HepG2 (cell line): ENCODE measurements around the gene ANKMY2. TPM values are rescaled to one million over a fixed set of nuclear protein-coding genes. Genes with fewer than 3 reads are reported as not detected.
A peak's percentile ranks its signal among the peaks of the same experiment; 100 is the strongest.

Source experiments
- ATAC-seq: fragments of 200-7000 bp; cut with Tn5 transposase; 3 replicates; pipeline ENCODE4 v1.9.1; 2020; ENCODE audit warnings: mild to moderate bottlenecking, moderate library complexity
- BruUV-seq: library from RNA; stranded (reverse); fragments of 400-500 nt; replicated peaks from 2 replicates; lab custom pipeline; 2021; lab: Mats Ljungman, UMichigan
- CTCF ChIA-PET: fragments of 300-600 bp; formaldehyde crosslinking; extraction: SDS; loops from one replicate; lab custom pipeline; 2021; ENCODE audit warnings: low total read pairs, inconsistent platforms, low intra/inter-chr PET ratio; lab: Yijun Ruan, JAX
- POLR2A ChIA-PET: fragments of 350-600 bp; sonication (Branson Sonifier 250); formaldehyde crosslinking; loops from one replicate; lab custom pipeline; 2020; ENCODE audit warnings: antibody characterized with exemption, inconsistent platforms; lab: Yijun Ruan, JAX
- DNase-seq: peaks from one replicate; pipeline ENCODE4 v3.0.0-alpha.2; 2015; ENCODE audit warnings: low spot score
- FAIRE-seq: peaks from 3 replicates; lab custom pipeline; 2011; peaks lifted over from hg19 to GRCh38; lab: Jason Lieb, UNC
- H2AFZ ChIP-seq: one replicate; pipeline ENCODE4 v1.6.1; 2011; ENCODE audit warnings: low read length, inconsistent platforms
- H3K27ac ChIP-seq: fragments of 300-600 bp; 3 replicates; pipeline ENCODE4 v1.8.0; 2011; ENCODE audit warnings: mixed run types, mild to moderate bottlenecking, mixed read lengths, low read length, inconsistent platforms; ENCODE audit not compliant: insufficient read depth; ENCODE audit errors: extremely low read length
- H3K27me3 ChIP-seq, 2 experiments: fragments of 200-600 bp in 1 of 2; 2 replicates in 1 of 2; 3 replicates in 1 of 2; pipeline versions ENCODE4 v1.6.0 to v1.8.0; 2011; ENCODE audit warnings: low read length in 2 of 2, mild to moderate bottlenecking in 2 of 2, moderate library complexity in 2 of 2, inconsistent platforms in 1 of 2; ENCODE audit not compliant: insufficient read depth in 2 of 2, control insufficient read depth in 1 of 2
- H3K36me3 ChIP-seq, 2 experiments: fragments of 200-600 bp in 1 of 2; replicated peaks in 1 of 2; 2 replicates in 1 of 2; 3 replicates in 1 of 2; pipeline versions ENCODE4 v1.5.1 to v1.8.0; 2011; ENCODE audit warnings: low read length in 2 of 2, inconsistent platforms in 1 of 2; ENCODE audit not compliant: insufficient read depth in 2 of 2, control insufficient read depth in 1 of 2
- H3K4me1 ChIP-seq: 2 replicates; pipeline ENCODE4 v1.5.1; 2012; ENCODE audit warnings: low read length, inconsistent platforms; ENCODE audit not compliant: insufficient read depth
- H3K4me2 ChIP-seq: 2 replicates; pipeline ENCODE4 v1.6.0; 2011; ENCODE audit warnings: low read depth, low read length, inconsistent platforms
- H3K4me3 ChIP-seq, 3 experiments: fragments of 200-600 bp in 1 of 3; sonication (generic), shearing (Covaris generic) in 1 of 3; replicated peaks in 1 of 3; 2 replicates each; pipeline ENCODE4 v1.5.1; 2011 to 2016; ENCODE audit warnings: low read length in 3 of 3, inconsistent platforms in 2 of 3, low read depth in 2 of 3, mild to moderate bottlenecking in 2 of 3, control low read depth in 1 of 3, mixed read lengths in 1 of 3; ENCODE audit not compliant: insufficient read depth in 1 of 3
- H3K79me2 ChIP-seq: one replicate; pipeline ENCODE4 v1.6.1; 2011; ENCODE audit warnings: low read length, inconsistent platforms; ENCODE audit not compliant: insufficient read depth
- H3K9ac ChIP-seq: 2 replicates; pipeline ENCODE4 v1.6.0; 2011; ENCODE audit warnings: mild to moderate bottlenecking, low read depth, low read length, inconsistent platforms; ENCODE audit not compliant: insufficient read depth
- H3K9me3 ChIP-seq: 2 replicates; pipeline ENCODE4 v1.5.1; 2012; ENCODE audit warnings: mild to moderate bottlenecking, low read length
- H4K20me1 ChIP-seq: 2 replicates; pipeline ENCODE4 v1.6.0; 2011; ENCODE audit warnings: inconsistent platforms, mild to moderate bottlenecking, low read length, moderate library complexity; ENCODE audit not compliant: insufficient read depth
- CEBPB ChIP-seq: IDR thresholded peaks from 2 replicates; pipeline ENCODE4 v1.6.1; 2011; ENCODE audit warnings: low read depth, low read length, improper control_type of control experiment, borderline replicate concordance
- CEBPG ChIP-seq: IDR thresholded peaks from 2 replicates; pipeline ENCODE4 v1.6.1; 2016
- CERS6 ChIP-seq: sonication (generic); formaldehyde crosslinking; IDR thresholded peaks from 2 replicates; pipeline ENCODE4 v1.5.0; 2020; ENCODE audit warnings: missing genetic modification reagents
- ETV5 ChIP-seq: IDR thresholded peaks from 2 replicates; pipeline ENCODE4 v1.6.1; 2018; ENCODE audit warnings: missing biosample characterization, missing genetic modification reagents, inconsistent platforms, borderline replicate concordance
- HOMEZ ChIP-seq: IDR thresholded peaks from 2 replicates; pipeline ENCODE4 v1.6.1; 2016; ENCODE audit warnings: low read depth
- MAX ChIP-seq: IDR thresholded peaks from 2 replicates; pipeline ENCODE4 v1.6.1; 2012; ENCODE audit warnings: inconsistent platforms
- NFRKB ChIP-seq: fragments of 450-650 bp; IDR thresholded peaks from 2 replicates; pipeline ENCODE4 v1.6.1; 2017
- RORA ChIP-seq: sonication (generic); formaldehyde crosslinking; IDR thresholded peaks from 2 replicates; pipeline ENCODE4 v1.5.0; 2020; ENCODE audit warnings: mild to moderate bottlenecking, missing genetic modification reagents, moderate library complexity
- SP4 ChIP-seq: sonication (generic); formaldehyde crosslinking; IDR thresholded peaks from 2 replicates; pipeline ENCODE4 v1.8.1; 2023; ENCODE audit warnings: mild to moderate bottlenecking, missing genetic modification reagents
- ZBTB33 ChIP-seq: sonication (generic); formaldehyde crosslinking; IDR thresholded peaks from 2 replicates; pipeline ENCODE4 v1.4.0; 2020; ENCODE audit warnings: missing genetic modification reagents
- ZMYM4 ChIP-seq: sonication (generic); formaldehyde crosslinking; IDR thresholded peaks from 2 replicates; pipeline ENCODE4 v1.8.1; 2023; ENCODE audit warnings: mild to moderate bottlenecking, missing genetic modification reagents
- ZNF460 ChIP-seq: sonication (generic); formaldehyde crosslinking; IDR thresholded peaks from 2 replicates; pipeline ENCODE4 v1.5.1; 2020; ENCODE audit warnings: missing genetic modification reagents, mild to moderate bottlenecking, borderline replicate concordance
- WGBS: methylation state at CpG from one replicate; pipeline ENCODE4 v1.1.6; 2017; ENCODE audit warnings: low lambda C conversion rate; 5-methylcytosine and 5-hydroxymethylcytosine counted together
- in situ Hi-C: cut with HindIII; loops from 2 replicates; pipeline ENCODE4 v1.10.0; 2017; ENCODE audit warnings: low pct_unique_long_range_greater_than_20kb; ENCODE audit not compliant: extremely low pct_ligation_motif_present
- intact Hi-C: fragments of 100-400 bp; cut with micrococcal nuclease; formaldehyde crosslinking; loops from one replicate; pipeline ENCODE4 v1.10.0; 2022; ENCODE audit not compliant: unreplicated experiment
- polyA plus RNA-seq, 8 experiments: library from polyadenylated mRNA; depleted of rRNA in 3 of 8; stranded (reverse) in 7 of 8; unstranded in 1 of 8; fragments of >200 nt; fragmentation: Illumina TruSeq in 4 of 8; extraction: Trizol in 4 of 8; gene quantifications; 2 replicates each; pipeline versions ENCODE4 v1.2.1 to v1.2.3, GENCODE V29; 2011 to 2016; ENCODE audit warnings: low read depth in 4 of 8, missing spikeins in 1 of 8, mixed read lengths in 1 of 8; ENCODE audit not compliant: insufficient read depth in 1 of 8
- total RNA-seq, 5 experiments: library from RNA; depleted of rRNA; stranded (reverse); fragments of >200 nt; fragmentation: Illumina TruSeq; extraction: Trizol; gene quantifications; 2 replicates each; pipeline ENCODE4 v1.2.3, GENCODE V29; 2016; ENCODE audit warnings: low read depth in 1 of 5

The ANKMY2 gene
- total and polyA plus RNA-seq, 2 of the 13 experiments (the other 11 are each of a cell fraction or from before 2014, with no cell fraction given): 12.2 to 21.6 TPM

GRCh38 chr7:16668978-16669377 is 23.4 kb upstream of the ANKMY2 start:
- 92% methylated on average over 5 of the region's 5 CpGs for WGBS
- intact Hi-C loops: loop anchor here (10.0 kb wide), 1 partner anchor 1294 kb away; no protein-coding TSS in a partner anchor
- H4K20me1 ChIP-seq: no peaks in the 10 kb centered on the region
- DNase-seq (no peak), ATAC-seq (no peak), FAIRE-seq (no peak)
- H3K4me1 ChIP-seq: peaks cover 15% of the 10 kb centered on the region
- no peaks in the 10 kb centered on the region for H3K27me3 ChIP-seq
- POLR2A ChIA-PET: interaction anchor here (1.1 kb wide), 1 partner anchor 23 kb away, joined by 4 read pairs; the partner anchor contains the start of gene ANKMY2
- in situ Hi-C loops: no loop called here
- H3K79me2 ChIP-seq: peaks cover 34% of the 10 kb centered on the region
- H3K9me3 ChIP-seq: no peaks in the 10 kb centered on the region
- CTCF ChIA-PET: no interaction called here
- no peak overlapping the region for H3K4me3 ChIP-seq
- peak; percentile 69 for TF ChIP-seq ZNF460
- TF ChIP-seq MAX: peak; percentile 18; the same call in 1 of the 2 replicates
- TF ChIP-seq ETV5: no peak
- peak; percentile 52; the same call in 1 of the 2 replicates for TF ChIP-seq CEBPB
- 0 out of 2 replicates have a peak, but pooled peaks have one; percentile 18 for TF ChIP-seq CEBPG (CRISPR knock-in tag)
- no peak for TF ChIP-seq RORA (CRISPR knock-in tag)
- H3K27ac ChIP-seq: peak overlapping the region; percentile 3
- H3K4me2 ChIP-seq: no peak overlapping the region
- no TSS peak for BruUV-seq
- H2AFZ ChIP-seq: no peak overlapping the region
- peaks cover 6 to 19% of the 10 kb centered on the region in 2 experiments; a peak in 4 of 5 replicates for H3K36me3 ChIP-seq
- H3K9ac ChIP-seq: no peak overlapping the region

GRCh38 chr7:16668049-16668858 is 22.7 kb upstream of the ANKMY2 start:
- no TSS peak for BruUV-seq
- POLR2A ChIA-PET: interaction anchor here (1.1 kb wide), 1 partner anchor 23 kb away, joined by 4 read pairs; the partner anchor contains the start of gene ANKMY2
- no peak for TF ChIP-seq CERS6 (CRISPR knock-in tag)
- no peak for TF ChIP-seq SP4 (CRISPR knock-in tag)
- TF ChIP-seq HOMEZ: peak; percentile 72; the same call in 1 of the 2 replicates
- peak; percentile 94 for TF ChIP-seq CEBPB
- TF ChIP-seq ZBTB33 (CRISPR knock-in tag): 0 out of 2 replicates have a peak, but pooled peaks have one; percentile 35
- TF ChIP-seq CEBPG (CRISPR knock-in tag): peak; percentile 86
- TF ChIP-seq ZMYM4 (CRISPR knock-in tag): 0 out of 2 replicates have a peak, but pooled peaks have one; percentile 29
- no peak for TF ChIP-seq NFRKB

More at GRCh38 chr7:16668049-16668858, 22.7 kb upstream of the ANKMY2 start:
- CTCF ChIA-PET: no interaction called here
- Histone ChIP-seq H3K36me3 (peaks cover 6 to 19% of the 10 kb centered on the region in 2 experiments; a peak in 4 of 5 replicates), H2AFZ (no peak overlapping the region), H3K27ac (peak overlapping the region; percentile 3), H3K27me3 (no peaks in the 10 kb centered on the region), H3K4me1 (peaks cover 15% of the 10 kb centered on the region), H4K20me1 (no peaks in the 10 kb centered on the region), H3K79me2 (peaks cover 41% of the 10 kb centered on the region), H3K9me3 (no peaks in the 10 kb centered on the region), H3K4me3 (no peak overlapping the region), H3K4me2 (no peak overlapping the region), H3K9ac (no peak overlapping the region)
- DNase-seq: peak; percentile 10
- FAIRE-seq: no peak
- intact Hi-C loops: loop anchor here (10.0 kb wide), 1 partner anchor 1293 kb away; no protein-coding TSS in a partner anchor
- no peak for ATAC-seq
- WGBS: 88% methylated on average over 11 of the region's 11 CpGs
- in situ Hi-C loops: no loop called here
